Glomerular visceral epithelial cell (primary cell): ENCODE measurements around the gene UTS2B.

Experiments used
- DNase-seq: peaks from one replicate; pipeline ENCODE4 v3.0.0-alpha.2; 2016; ENCODE audit errors: extremely low spot score

The UTS2B gene

GRCh38 chr3:191321019-191321767 is 9.1 kb downstream of the UTS2B start:
- DNase-seq = no peak

GRCh38 chr3:191320316-191320715 is 10.0 kb downstream of the UTS2B start:
- no peak for DNase-seq

DNA sequence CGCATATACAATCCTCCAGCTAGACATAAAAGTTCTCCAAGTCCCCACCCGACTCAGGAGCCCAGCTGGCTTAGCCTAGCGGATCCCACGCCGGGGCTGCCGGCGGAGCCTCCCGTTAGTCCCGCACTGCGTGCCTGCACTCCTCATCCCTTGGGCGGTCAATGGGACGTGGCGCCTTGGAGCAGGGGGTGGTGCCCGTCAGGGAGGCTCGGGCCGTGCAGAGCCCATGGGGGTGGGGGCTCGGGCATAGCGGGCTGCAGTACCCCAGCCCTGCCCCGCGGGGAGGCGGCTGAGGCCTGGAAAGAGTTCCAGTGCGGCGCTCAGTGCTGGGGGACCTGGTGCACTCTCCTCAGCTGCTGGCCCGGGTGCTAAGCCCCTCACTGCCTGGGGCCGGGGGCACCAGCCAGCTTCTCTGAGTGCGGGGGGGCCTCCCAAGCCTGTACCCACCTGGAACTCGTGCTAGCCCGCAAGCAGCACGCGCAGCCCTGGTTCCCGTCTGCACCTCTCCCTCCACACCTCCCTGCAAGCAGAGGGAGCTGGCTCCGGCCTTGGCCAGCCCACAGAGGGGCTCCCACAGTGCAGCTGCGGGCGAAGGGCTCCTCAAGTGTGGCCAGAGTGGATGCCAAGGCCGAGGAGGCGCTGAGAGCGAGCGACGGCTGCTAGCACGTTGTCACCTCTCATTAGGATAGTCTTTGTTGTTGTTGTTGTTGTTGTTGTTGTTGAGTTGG is 13.3 kb downstream of the UTS2B start:
- no peak for DNase-seq

DNA sequence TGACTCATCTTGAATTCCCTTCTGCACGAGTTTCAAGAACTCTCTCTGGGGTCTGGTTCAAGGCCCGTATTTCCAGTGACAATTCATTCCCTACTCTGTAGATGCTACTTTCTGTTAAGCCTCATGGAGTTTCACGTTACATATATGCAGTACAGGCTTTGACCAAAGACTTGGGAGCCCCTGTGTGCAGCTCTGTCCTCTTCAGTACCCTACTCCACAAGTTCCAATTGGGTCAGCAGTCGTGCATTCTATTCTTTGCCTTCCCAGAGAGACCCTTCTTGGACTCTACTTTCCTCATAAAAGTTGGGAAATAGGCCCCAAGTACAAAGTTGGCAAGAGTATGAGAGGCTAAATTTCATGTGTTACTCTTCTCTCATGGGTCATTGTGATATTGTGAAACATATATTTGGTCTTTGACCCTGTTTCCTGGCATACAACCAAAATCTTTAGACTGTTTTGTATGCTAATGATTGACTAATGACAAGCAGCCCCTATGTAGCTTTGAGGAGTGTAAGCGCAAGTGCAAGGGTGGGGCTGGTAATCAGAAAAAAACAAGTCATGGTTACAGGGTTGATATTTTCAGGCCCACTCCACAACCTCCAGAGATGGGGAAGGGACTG is 16.1 kb downstream of the UTS2B start:
- DNase-seq = no peak

GRCh38 chr3:191313296-191313695 is 17.0 kb downstream of the UTS2B start:
- DNase-seq = no peak

DNA sequence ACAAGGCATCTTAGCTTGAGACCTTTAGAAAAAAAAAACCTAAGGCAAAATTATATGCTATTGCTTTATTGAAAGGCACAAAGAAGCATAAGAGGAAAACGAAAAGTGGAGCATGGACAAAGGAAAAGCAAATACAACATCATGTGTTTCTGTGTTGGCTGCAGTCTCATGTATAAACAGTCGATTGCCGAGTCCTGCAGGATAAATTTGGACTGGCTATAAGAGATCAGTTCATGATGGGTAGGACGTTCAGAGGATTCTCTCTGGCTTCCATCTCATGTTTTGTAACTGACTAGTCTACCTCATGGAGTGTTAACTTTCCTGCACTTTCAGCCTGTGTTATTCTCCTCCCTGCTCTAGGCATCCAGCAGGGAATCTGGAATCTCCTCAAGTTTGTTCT is 23.0 kb downstream of the UTS2B start:
- no peak for DNase-seq

GRCh38 chr3:191306428-191306827 is 23.9 kb downstream of the UTS2B start:
- DNase-seq = no peak

DNA sequence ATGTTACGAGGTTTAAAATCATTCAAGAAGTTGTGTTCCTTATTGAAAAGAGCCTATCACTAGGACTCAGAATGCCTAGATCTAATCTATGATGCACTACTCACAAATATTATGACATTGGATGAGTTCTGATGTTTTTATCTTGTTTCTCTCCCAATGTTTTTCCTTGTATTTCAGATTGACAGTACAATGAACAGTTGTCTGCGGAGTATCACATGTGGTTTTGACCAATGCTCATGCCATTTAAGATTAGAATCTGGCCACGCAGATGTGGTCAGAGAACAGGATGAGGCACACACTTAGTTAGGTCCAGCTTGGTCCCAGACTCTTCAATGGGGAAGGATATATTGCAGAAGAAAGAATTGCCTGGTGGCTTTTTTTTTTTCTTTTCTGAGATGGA is 26.7 kb downstream of the UTS2B start:
- DNase-seq = no peak

GRCh38 chr3:191302451-191302850 is 27.9 kb downstream of the UTS2B start:
- no peak for DNase-seq

DNA sequence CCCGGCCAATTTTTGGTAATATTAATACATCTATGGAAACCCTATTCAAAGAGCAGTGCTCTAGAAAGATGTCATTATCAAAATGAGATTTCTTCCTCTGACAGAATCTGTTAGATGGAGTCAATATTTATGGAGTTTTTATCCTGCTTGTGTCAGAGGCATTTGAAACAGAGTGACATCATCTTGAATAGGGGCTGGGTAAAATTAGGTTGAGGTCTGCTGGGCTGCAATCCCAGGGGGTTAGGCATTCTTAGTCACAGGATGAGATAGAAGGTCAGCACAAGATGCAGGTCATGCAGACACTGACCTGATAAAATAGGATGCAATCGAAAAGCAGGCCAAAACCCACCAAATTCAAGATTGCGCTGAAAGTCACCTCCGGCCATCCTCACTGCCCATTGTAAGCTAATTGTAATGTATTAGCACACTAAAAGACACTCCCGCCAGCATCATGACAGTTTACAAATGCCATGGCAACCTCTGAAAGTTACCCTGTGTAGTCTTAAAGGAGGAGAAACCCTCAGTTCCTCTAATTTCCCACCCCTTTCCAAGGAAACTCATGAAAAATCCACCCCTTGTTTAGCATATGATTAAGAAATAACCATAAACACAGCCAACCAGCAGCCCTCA is 28.4 kb downstream of the UTS2B start:
- DNase-seq = no peak

DNA sequence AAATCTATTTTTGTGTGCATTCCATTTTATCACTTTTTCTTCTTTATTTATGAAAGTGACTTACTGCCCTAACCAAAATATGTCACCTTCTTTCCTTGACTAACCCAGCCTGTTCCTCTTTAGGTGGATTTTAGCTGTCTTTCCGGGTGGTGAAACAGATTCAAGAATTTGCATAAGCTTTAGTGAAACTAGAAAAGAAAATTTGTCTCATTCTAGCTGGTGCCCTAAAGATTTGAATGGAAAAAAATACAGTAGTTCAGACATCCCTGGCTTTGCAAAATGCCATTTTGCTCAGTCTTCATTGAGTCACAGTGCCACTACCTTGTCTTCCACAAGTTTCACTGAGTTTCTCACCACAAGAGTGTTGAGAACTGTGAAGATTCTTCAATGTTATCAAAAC is 29.3 kb downstream of the UTS2B start:
- DNase-seq = no peak

DNA sequence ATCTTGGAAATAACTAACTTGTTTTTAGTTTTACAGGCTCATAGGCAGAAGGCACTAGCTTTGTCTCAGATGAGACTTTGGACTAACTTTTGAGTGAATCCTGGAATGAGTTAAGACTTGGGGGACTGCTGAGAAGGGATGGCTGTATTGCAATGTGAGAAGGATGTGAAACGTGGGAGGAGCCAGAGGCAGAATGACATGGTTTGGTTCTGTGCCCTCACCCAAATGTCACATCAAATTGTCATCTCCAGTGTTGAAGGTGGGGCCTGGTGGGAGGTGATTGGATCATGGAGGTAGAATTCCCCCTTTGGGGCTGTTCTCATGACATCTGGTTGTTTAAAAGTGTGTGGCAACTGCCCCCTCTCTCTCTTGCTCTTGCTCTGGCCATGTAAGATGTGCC is 29.9 kb downstream of the UTS2B start:
- no peak for DNase-seq

- no peak for DNase-seq
These were observed 31.5 kb downstream of the UTS2B start for GRCh38 chr3:191298846-191299245.

- no peak for DNase-seq
These were observed 34.2 kb downstream of the UTS2B start for GRCh38 chr3:191296041-191296541.

DNA sequence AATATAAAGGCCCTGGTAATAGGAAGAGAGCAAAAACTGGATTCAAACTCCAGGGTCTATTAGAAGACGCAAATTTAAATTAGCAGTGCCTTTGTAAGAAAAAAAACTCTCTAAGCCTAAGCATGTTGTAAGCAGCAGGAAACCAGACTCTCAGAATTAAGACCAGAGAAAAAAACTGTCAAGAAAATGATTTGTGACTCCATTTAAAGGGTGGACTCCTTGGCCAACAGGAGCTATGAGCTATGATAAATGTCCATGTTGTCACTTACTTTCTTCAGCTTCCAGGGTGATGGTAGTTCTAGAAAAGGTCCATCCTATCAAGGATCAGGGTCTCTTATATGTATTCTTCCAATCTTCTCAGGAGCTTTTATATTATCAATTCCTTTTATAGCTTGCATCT is 36.0 kb downstream of the UTS2B start:
- DNase-seq = no peak

GRCh38 chr3:191292243-191293015 is 37.9 kb downstream of the UTS2B start:
- DNase-seq = no peak

DNA sequence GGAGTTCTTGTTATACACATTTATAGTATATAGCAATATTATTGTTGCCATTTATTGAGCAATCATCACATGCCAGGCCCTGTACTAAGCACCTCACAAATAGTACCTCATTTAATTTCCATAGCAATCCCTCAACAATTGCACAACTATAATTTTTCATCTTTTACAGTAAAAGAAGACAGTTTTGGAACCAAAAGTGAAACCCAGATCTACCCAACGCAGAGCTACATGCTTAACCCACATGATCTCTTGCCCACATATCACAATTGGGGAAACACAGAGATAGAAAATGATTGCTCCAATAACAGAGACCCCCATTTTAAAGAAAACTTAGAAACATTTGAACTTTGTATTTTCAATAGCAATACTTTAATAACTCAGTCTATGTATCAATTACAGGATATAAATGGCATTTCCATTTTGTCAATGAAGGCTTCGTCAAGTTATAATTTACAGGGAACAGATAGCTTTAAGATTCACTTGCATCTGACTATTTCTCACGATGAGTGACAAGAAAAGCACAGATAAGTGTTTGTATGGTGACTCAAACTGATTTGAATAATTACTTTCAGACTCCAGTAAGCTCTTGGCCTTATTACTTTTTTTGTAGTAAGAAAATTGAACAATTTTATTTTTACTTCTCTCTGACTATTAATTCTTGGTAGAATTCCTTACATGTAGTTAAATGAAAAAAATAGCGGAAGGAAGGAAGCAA is 39.9 kb downstream of the UTS2B start:
- no peak for DNase-seq

GRCh38 chr3:191283400-191283799 is 46.9 kb downstream of the UTS2B start:
- DNase-seq = no peak

GRCh38 chr3:191282251-191283185 is 47.8 kb downstream of the UTS2B start:
- no peak for DNase-seq

DNA sequence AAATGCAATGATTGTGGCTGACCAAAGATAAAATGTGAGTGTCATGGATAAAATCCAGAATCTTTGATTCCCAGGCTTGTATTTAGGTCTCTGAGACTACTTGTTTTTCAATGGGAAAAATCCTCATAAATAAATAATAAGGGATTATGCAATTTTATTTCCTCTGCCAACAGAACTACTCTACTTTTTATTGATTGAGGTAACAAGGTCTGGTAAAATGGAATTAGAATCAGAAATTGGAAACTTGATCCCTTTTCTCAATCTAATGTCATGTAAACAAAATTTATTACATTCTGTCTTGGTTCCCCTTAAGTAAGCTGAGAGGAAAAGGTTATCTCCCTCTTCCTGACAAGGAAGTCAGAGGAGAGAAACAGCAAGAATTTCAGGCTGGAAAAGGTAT is 49.4 kb downstream of the UTS2B start:
- DNase-seq = no peak
